SU-DHL-6 (cell line): ENCODE measurements around the gene ZSCAN10.
"Not testable (repeated sequence)": the region's sequence is repeated elsewhere in the genome, so short reads cannot be mapped to it uniquely, and the experiment has no call there.

Experiments
- H2AFZ ChIP-seq: fragments of 200-600 bp; sonication (generic); 2 replicates; pipeline ENCODE4 v1.6.1; 2014; ENCODE audit warnings: low read depth, mild to moderate bottlenecking, moderate library complexity, mixed read lengths, antibody characterized with exemption, low read length; ENCODE audit not compliant: severe bottlenecking
- H3F3A ChIP-seq: fragments of 200-600 bp; shearing (Covaris generic); 2 replicates; pipeline ENCODE4 v1.6.0; 2016; ENCODE audit warnings: antibody characterized with exemption, mild to moderate bottlenecking; ENCODE audit not compliant: insufficient read depth
- H3K27ac ChIP-seq: fragments of 200-600 bp; sonication (generic); 2 replicates; pipeline ENCODE4 v1.5.1; 2016; ENCODE audit warnings: low read depth, mild to moderate bottlenecking, low read length, moderate library complexity, mixed read lengths
- H3K27me3 ChIP-seq: fragments of 200-600 bp; sonication (generic), shearing (Covaris generic); 2 replicates; pipeline ENCODE4 v1.6.0; 2014; ENCODE audit warnings: mild to moderate bottlenecking, low read length
- H3K36me3 ChIP-seq: fragments of 200-600 bp; sonication (generic); 2 replicates; pipeline ENCODE4 v1.6.1; 2014; ENCODE audit warnings: mild to moderate bottlenecking, low read length, mixed read lengths
- H3K4me2 ChIP-seq: fragments of 300-600, 200-600 bp; shearing (Covaris generic), sonication (generic); 2 replicates; pipeline ENCODE4 v1.6.0; 2014; ENCODE audit warnings: low read length, low read depth, mild to moderate bottlenecking; ENCODE audit not compliant: poor library complexity, severe bottlenecking
- H3K4me3 ChIP-seq: fragments of 200-600 bp; sonication (generic); 2 replicates; pipeline ENCODE4 v1.5.1; 2014; ENCODE audit warnings: antibody characterized with exemption, low read length, mild to moderate bottlenecking, mixed read lengths; ENCODE audit not compliant: insufficient read depth, poor library complexity, severe bottlenecking
- H3K79me2 ChIP-seq: fragments of 200-600 bp; sonication (generic); 2 replicates; pipeline ENCODE4 v1.6.1; 2014; ENCODE audit warnings: mild to moderate bottlenecking, low read length, moderate library complexity; ENCODE audit not compliant: insufficient read depth
- H3K9ac ChIP-seq: fragments of 200-600 bp; sonication (generic); 2 replicates; pipeline ENCODE4 v1.7.0; 2014; ENCODE audit warnings: mild to moderate bottlenecking, low read length
- H3K9me2 ChIP-seq: fragments of 200-600 bp; sonication (generic); replicated peaks from 2 replicates; pipeline ENCODE4 v1.6.1; 2014; ENCODE audit warnings: low read length; ENCODE audit not compliant: insufficient read depth
- H3K9me3 ChIP-seq: fragments of 200-600 bp; sonication (generic); 2 replicates; pipeline ENCODE4 v1.6.1; 2014; ENCODE audit warnings: low read length, mixed read lengths; ENCODE audit not compliant: insufficient read depth
- H4K20me1 ChIP-seq: fragments of 200-600 bp; sonication (generic); 2 replicates; pipeline ENCODE4 v1.6.1; 2014; ENCODE audit warnings: low read depth, mild to moderate bottlenecking, antibody characterized with exemption, low read length, moderate library complexity, mixed read lengths
- EZH2phosphoT487 ChIP-seq: fragments of 200-600 bp; sonication (generic), shearing (Covaris generic); conservative IDR thresholded peaks from 2 replicates; pipeline ENCODE4 v1.6.1; 2018; ENCODE audit warnings: mild to moderate bottlenecking, antibody characterized with exemption, low read length, moderate library complexity, mixed read lengths
- TF ChIP-seq, protein P1 (sequence below): fragments of 200-600 bp; sonication (generic); IDR thresholded peaks from one replicate; pipeline ENCODE4 v1.5.1; 2017; ENCODE audit warnings: antibody characterized with exemption, mild to moderate bottlenecking, low read length, moderate library complexity; ENCODE audit not compliant: insufficient read depth, poor library complexity, severe bottlenecking

The ZSCAN10 gene

DNA sequence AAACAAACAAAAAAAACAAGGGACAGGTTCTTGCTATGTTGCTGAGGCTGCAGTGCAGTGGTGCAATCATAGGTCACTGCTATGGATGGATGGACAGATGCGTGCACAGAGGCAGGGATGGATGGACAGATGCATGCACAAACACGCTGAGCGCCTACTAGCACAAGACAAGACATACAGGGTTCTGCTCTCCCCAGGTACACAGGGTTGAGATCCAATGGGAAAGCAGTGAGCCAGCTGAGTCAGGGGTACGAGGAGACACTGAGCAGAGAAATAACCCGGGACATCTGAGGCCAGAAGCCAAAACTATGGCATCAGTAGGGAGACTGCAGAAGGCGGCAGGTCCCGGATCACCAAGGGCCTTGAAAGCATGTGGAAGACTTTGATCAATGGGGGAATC is 27.4 kb downstream of the ZSCAN10 start:
- H3K9ac ChIP-seq: no peak overlapping the region
- TF ChIP-seq, protein P1, sequence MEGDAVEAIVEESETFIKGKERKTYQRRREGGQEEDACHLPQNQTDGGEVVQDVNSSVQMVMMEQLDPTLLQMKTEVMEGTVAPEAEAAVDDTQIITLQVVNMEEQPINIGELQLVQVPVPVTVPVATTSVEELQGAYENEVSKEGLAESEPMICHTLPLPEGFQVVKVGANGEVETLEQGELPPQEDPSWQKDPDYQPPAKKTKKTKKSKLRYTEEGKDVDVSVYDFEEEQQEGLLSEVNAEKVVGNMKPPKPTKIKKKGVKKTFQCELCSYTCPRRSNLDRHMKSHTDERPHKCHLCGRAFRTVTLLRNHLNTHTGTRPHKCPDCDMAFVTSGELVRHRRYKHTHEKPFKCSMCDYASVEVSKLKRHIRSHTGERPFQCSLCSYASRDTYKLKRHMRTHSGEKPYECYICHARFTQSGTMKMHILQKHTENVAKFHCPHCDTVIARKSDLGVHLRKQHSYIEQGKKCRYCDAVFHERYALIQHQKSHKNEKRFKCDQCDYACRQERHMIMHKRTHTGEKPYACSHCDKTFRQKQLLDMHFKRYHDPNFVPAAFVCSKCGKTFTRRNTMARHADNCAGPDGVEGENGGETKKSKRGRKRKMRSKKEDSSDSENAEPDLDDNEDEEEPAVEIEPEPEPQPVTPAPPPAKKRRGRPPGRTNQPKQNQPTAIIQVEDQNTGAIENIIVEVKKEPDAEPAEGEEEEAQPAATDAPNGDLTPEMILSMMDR: no peak
- no peak for TF ChIP-seq EZH2phosphoT487

DNA sequence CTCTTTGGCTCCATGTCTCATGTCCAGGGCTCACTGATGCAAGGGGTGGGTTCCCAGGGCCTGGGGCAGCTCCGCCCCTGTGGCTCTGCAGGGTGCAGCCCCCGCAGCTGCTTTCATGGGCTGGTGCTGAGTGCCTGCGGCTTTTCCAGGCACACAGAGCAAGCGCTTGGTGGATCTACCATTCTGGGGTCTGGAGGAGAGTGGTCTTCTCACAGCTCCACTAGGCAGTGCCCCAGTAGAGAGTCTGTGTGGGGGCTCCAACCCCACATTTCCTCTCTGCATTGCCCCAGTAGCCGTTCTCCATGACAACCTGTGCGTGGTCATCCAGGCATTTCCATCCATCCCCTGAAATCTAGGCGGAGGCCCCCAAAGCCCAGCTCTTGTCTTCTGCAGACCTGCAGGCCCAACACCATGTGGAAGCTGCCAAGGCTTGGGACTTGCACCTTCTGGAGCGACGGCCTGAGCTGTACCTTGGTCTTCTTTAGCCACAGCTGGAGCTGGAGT is 28.4 kb downstream of the ZSCAN10 start:
- Histone ChIP-seq H3K4me2 (no peak overlapping the region), H3K36me3 (no peaks in the 10 kb centered on the region), H3K9ac (no peak overlapping the region), H3K9me2 (no peaks in the 10 kb centered on the region), H2AFZ (no peak overlapping the region), H3K27ac (no peak overlapping the region), H3K4me3 (no peak overlapping the region), H3K9me3 (no peaks in the 10 kb centered on the region), H3K27me3 (no peaks in the 10 kb centered on the region), H4K20me1 (no peaks in the 10 kb centered on the region), H3K79me2 (no peaks in the 10 kb centered on the region), H3F3A (0 out of 2 replicates have a peak, but pooled peaks cover 6% of the 10 kb centered on the region)
- no peak for TF ChIP-seq EZH2phosphoT487
- TF ChIP-seq, protein P1: no peak

More for the DNA sequence above, 27.4 kb downstream of the ZSCAN10 start:
- H3K4me2 ChIP-seq: no peak overlapping the region
- H3K4me3 ChIP-seq: no peak overlapping the region
- no peak overlapping the region for H2AFZ ChIP-seq
- H4K20me1 ChIP-seq: no peaks in the 10 kb centered on the region
- no peaks in the 10 kb centered on the region for H3K36me3 ChIP-seq
- no peaks in the 10 kb centered on the region for H3K79me2 ChIP-seq
- H3F3A ChIP-seq: 0 out of 2 replicates have a peak, but pooled peaks cover 14% of the 10 kb centered on the region
- H3K9me3 ChIP-seq: no peaks in the 10 kb centered on the region
- no peak overlapping the region for H3K27ac ChIP-seq
- no peaks in the 10 kb centered on the region for H3K27me3 ChIP-seq
- H3K9me2 ChIP-seq: no peaks in the 10 kb centered on the region

DNA sequence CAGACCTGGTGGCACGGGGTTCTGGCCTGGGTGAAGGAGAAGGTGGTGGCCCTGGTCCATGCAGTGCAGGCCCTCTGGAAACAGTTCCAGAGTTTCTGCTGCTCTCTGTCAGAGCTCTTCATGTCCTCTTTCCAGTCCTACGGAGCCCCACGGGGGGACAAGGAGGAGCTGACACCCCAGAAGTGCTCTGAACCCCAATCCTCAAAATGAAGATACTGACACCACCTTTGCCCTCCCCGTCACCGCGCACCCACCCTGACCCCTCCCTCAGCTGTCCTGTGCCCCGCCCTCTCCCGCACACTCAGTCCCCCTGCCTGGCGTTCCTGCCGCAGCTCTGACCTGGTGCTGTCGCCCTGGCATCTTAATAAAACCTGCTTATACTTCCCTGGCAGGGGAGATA is 29.9 kb downstream of the ZSCAN10 start:
- not testable (repeated sequence) for H3K36me3 ChIP-seq, H3K4me2 ChIP-seq, H3K9ac ChIP-seq, H2AFZ ChIP-seq, H3K9me2 ChIP-seq, H3K79me2 ChIP-seq, H3K27me3 ChIP-seq, H4K20me1 ChIP-seq, H3K4me3 ChIP-seq, H3F3A ChIP-seq, H3K27ac ChIP-seq, H3K9me3 ChIP-seq

DNA sequence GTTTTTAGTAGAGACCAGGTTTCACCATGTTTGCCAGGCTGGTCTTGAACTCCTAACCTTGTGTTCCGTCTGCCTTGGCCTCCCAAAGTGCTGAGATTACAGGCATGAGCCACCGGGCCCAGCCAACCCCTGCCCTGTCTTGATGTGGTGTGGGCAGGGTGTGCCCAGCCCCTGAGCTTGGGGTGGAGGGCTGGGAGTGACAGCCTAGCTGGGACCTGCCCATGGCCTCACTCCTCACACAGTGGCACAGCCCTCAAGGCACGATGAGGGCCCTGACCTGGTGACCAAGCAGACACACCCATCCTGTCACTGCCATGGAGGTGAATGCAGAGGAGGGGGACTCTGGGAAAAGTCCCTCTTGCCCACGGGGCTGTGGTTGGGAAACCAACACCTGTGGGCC is 30.6 kb downstream of the ZSCAN10 start:
- Histone ChIP-seq H3K9me3 (no peaks in the 10 kb centered on the region), H3K4me3 (no peak overlapping the region), H3K79me2 (no peaks in the 10 kb centered on the region), H3K36me3 (no peaks in the 10 kb centered on the region), H3K9ac (0 out of 2 replicates have a peak overlapping the region, but pooled peaks have one; percentile 21), H3K27me3 (no peaks in the 10 kb centered on the region), H3K9me2 (no peaks in the 10 kb centered on the region), H4K20me1 (no peaks in the 10 kb centered on the region), H3F3A (no peaks in the 10 kb centered on the region), H3K4me2 (no peak overlapping the region), H2AFZ (no peak overlapping the region), H3K27ac (no peak overlapping the region)
- TF ChIP-seq, protein P1: no peak
- TF ChIP-seq EZH2phosphoT487: no peak
